HG03280 (cell line): Measurements from ENCODE around the gene KIAA0753.

Experiments used
- ATAC-seq: cut with Tn5 transposase; IDR thresholded peaks from one replicate; pipeline ENCODE4 v1.9.1; 2021; ENCODE audit warnings: mild to moderate bottlenecking, moderate library complexity; ENCODE audit not compliant: unreplicated experiment

Gene KIAA0753

DNA sequence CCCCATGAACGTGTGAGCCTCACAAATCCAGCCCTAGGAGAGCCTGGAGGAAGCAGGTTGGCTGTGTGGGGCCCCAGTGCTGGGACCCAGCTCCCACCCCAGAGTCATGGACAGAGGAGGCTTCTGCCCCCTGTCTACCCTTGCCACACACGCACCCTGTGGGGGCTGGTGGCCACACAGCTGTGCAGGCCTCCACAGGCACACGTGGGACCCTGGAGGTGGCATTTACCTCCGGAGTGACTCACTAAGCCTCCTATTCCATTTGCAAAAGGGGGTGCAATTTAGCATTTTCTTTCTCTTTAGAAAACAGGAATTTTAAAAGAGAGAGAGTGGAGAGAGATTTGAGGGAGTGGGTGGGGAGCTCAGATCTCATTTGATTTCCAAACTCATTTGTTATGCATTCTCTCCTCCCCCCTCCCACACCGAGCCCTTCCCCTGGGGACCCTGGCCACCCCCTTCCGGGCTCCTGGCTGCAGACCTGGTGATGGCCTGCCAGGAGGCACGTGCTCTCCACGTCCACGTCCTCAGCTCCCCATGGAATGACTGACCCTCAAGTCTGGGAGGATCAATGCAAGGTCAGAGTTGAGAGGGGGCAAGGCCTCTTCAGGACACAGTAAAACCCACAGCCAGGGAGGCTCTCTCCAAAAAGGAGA lies 91.0 kb downstream of the KIAA0753 start:
- no peak for ATAC-seq

DNA sequence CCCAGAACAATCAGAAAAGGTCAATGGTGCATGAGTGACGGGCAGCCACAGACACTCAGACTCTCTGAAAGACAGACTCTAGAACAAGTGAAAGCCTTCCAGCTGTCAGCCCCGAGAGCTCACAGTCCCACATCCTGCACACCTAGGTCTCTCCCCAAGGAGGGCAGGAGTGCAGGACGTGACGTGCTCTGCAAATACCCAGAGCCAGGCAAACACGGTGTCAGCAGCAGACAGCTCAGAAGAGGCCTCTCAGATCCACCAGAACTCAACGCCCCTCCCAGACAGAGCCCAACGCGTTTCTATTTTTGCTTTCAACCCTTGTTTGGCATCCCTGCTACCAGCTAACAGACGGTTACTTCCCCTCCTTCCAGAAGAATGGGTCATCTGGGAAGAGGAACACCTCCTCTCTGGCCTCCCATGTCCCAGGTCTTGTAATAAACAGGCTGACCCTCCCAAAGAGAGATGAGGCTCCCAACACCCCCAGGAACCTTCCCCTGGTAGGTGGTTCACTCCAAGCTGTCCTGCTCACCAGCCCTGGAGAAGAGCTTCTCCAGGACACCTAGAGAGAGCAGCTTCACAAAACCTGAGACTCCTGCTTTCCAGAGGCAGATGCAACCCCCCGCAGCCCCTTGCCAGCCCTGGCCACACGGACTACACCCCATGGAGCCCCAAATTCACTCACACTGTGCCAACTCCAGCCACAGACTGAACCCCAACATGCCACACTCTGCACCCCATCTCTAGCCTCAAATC lies 91.8 kb downstream of the KIAA0753 start:
- peak; percentile 48 for ATAC-seq

DNA sequence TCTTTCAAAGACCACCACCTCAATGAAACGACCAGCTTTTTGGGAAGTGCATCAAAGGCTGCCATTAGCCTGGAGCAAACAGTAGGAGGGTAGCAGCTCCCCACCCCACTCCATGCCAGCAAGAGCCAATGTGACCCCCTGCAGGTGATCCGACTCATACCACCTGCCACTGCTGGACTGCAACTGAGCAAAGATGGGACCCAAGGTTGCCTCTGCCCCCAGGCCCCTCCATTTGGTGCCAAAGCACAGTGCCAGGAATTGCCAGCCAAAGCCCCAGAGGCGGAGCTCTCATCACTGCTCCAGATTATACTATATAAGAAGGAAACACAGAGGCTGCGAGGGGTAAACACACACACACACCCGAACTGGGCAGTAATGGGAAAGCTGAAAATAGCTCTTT lies 92.5 kb downstream of the KIAA0753 start:
- ATAC-seq, result no peak

DNA sequence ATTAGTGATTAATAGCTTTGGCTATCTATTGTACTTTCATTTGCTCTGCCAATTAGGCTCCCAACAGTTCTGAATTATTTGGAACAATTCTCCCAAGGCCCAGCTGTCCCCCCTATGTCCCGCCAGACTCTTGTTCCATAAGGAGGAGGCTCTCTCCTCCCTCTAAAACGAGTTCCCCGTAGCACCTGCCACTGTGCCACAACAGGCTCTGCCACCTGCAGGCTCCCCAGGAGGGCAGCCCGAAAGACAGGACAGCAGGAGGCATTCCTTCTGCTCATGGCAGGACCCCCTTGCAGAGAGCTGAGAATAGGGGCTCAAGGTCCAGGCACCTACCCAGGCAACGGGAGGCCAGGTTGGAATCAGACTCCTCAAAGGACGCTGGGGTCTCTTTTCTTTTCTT lies 93.2 kb downstream of the KIAA0753 start:
- ATAC-seq, result no peak

DNA sequence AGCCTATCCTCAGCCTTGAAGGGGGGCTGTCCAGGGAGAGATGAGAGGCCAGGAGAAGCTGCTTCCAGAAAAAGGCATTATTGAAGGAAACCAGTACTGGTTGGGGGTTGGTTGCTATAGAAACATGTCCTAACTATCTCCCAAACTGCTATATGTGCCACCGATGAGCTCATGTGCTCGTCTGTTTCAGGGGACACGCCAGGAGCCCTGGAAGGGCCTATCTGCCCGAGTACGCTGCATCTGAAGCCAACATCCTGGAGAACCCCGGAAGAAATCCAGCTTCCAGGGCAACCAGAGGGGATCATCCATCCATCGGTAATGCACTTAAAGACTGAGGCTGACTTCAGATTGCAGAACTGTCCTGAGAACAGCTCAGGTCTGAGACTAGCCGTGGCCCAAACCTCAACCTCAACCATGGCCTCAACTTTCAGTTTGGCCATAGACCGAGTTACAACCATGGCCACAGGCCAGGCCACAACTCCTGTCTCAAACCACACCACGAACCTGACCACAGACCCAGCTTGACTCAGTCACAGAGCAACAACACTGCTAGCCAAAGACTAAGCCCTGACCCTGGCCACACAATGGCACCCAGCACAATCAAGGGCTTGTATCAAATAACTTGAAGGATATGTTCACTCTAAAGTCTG lies 94.3 kb downstream of the KIAA0753 start:
- ATAC-seq, result no peak

DNA sequence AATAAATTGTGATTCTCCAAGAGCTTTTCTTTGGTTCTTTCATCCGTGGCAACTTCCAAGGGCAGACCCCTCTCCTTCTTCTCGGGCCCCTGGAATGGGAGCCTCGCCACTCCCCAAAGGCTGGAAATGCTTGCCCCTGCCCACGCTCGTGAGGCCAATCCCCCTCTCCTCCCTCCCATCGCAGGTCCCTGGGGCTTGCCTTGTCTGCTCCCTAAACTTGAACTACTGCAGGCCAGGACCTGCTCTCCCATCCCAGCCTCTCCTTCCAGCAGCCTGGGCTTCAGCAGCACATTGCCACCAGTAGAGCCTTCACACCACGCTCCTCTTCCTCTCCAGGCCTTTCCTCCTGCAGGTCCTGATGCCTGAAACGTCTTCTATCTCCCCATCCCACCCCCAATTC lies 95.2 kb downstream of the KIAA0753 start:
- no peak for ATAC-seq

DNA sequence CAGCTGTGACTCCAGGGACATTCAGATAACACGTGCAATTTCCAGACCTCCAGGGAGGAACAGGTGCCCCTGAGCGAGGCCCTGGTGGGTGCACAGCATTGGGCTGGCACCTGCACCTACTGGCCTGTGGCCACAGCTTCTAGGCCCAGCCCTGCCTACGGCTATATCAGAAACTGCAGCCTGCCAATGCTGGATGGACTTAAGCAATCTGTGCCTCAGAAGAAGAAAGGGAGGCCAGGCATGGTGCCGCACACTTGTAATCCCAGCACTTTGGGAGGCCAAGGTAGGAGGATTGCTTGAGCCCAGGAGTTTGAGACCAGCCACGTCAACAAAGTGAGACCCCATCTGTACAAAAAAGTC lies 96.5 kb downstream of the KIAA0753 start:
- ATAC-seq, result no peak

DNA sequence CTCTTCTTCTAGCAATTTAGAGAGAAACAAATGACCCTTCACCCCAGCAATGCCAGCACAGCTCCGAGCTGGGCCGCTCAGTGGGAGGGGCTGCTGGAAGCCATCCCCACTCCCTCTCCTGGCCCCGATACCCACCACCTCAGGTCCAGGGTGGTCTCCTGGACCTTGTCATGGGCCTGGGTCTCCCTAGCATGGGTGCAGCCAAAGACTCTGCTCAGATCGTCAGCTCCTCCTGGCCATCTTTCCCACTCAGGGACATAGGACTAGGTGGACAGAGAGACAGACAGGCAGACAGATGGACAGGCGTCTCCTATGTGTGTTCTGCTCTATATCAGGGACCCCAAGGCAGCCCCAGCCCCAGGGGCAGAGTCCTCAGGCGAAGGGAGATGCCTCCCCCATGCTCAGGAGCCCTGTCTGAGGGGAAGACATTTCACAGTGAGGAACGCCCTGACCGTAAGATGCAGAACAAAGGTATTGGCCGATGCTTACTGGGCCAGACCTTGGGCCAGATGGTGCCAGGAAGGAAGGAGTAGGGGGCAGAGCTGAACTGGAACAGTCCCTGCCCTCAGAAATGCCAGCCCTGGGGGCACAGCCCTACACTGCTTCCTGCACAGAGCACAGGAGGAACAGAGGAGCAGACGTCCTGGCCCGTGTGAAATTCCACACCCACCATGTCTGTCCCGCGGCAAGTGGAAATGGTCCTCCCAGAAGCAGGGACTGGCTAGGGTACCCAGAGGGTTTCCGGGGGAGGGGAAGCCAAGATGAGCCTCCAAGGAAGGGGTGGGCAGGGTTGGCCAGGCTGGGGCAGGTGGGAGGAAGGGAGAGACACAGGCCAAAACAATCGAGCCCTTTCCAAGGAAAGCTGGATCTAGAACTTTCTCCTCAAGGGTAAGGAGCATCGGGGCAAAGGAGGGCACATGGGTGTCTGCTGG lies 97.2 kb downstream of the KIAA0753 start:
- no peak for ATAC-seq

DNA sequence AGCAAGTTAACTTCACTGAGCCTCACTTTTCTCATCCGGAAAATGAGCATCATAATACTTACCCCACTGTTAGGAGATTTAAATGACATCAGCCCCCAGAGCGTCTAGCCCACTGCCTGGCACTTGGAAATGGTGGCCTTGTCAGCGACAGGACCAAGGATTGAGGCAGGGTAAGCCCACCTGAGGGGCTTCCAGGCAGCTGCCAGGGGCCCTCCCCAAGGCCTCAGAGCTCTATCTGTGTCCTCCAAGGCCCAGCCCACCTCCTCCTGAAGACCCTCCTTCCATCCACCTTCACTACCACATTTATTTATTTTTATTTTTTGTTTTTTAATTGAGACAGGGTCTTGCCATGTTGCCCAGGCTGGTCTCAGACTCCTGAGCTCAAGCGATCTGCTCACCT lies 97.9 kb downstream of the KIAA0753 start:
- ATAC-seq, result no peak

DNA sequence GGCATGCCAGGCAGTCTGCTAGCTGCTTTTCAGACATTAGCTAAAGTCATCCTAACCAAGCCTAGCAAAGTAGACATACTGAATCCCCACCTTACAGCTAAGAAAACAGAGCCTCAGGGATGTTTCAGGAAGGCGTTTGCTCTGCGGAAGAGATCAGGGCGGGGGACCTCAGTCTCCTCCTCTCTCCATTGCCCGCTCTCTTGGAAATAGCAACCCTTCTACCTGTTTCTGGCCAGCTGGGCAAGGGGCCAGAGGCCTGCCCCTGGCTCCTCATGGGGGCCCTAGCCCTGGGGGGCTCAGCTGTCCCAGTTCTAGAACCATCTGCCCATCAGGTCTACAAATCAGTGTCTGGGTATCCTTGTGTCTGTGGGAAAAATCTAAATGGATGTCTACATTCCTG lies 98.6 kb downstream of the KIAA0753 start:
- ATAC-seq, result no peak

DNA sequence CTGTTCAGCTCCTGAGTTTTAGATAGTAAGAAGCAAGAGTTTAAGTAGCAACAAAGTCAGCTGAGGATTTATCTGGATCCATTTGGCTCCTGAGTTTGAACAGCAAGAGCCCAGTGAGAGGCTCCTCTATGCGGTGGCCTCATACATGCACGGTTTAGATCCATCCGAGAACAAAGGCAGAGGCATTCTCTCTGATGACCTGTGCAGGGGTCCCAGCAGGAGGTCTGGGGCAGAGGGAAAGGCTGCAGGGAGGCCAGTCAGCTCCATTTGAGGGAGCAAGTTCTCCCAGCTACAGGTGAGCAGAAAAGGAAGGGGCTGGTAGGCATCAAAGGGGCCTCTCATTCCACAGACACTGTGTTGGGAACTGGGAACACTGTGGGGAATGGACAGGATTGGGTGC lies 100.6 kb downstream of the KIAA0753 start:
- no peak for ATAC-seq

DNA sequence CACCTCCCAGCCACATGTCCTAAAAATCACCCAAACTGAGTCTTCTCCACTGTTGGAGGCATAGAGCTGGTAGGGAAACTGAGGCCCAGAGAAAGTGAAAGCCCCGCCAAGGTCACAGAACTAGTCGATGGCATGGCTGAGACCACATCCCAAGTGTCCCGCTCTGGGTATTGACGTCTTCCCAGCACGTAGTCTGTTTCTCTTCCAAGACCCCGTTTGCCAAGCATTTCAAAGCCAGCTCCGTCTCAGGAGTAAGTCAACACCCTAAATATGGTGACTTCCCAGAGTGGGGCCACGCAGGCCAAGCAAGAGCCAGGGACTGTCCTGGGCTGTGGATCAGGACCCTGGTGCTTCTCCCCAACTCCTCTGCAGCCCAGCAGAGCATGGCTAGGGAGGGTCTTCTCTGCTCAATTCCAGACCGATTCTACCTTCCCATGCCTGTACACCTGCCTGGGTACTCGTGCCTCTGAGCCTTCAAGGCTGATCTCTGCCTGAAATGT lies 103.9 kb downstream of the KIAA0753 start:
- no peak for ATAC-seq

DNA sequence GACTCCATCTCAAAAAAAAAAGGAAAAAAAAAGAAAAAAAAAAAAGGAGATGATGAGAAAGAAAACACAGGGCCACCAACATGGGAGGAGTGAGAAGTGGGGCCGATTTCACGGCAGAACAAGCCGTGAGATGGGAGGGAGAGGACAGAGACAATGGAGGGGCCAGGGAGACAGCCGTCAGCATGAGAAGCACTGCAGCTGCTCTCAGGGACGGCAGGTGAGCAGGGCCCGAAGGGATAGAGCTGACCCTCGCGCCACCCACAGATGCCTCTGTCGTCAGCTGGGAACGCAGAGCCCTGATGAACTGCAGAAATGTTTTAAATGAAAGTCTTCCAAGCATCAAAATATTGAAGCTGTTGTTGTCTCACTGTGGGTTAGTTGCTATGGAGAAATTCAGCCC lies 104.5 kb downstream of the KIAA0753 start:
- ATAC-seq, result no peak

DNA sequence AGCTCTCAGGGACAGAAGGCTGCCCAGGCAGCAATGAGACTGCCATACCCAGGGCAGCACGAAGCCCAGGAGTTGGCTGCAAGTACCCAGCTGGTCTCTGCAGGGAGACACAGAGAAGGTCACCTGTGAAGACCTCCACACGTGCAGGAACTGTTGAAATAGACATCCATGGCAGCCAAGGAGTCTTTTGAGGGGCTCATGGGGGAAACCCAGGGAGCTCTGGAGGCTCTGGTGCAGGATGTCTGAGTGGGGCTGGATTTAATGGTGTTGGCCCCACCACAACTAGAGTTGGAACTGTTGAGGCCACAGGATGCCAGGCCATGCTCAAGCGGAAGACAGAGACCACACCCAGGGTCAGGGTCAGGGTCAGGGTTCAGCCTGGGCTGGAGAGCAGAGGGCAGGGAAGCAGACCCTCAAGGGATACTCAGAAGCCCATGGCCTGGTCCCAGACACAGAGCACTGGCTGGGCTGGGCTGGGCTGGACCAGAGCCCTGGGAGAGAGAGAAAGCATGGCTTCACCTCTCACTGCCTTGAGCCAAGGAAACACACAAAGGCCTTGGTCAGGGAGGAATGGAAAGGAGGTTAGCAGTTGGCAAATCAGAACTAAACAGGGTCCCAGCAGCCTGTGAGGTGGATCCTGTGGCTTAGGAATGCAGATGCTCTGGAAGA lies 105.5 kb downstream of the KIAA0753 start:
- no peak for ATAC-seq

DNA sequence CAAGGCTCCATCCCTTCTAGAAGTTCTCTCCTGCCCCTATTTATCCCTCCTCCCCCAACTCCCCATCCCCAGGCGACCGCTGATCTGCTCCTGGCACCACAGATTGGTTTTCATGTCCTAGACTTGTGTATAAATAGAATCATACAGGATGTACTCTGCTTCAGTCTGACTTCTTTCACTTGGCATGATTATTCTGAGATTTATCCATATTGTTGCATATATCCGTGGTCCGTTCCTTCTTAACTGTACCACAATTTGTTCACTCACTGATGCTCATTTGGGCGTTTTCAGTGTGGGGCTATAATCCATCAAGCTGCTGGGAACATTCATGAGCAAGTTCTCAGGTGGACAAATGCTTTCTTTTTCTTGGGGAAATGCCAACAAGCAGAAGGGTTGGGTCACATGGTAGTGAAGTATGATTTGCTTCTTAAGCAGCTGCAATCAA lies 108.0 kb downstream of the KIAA0753 start:
- ATAC-seq, result no peak

DNA sequence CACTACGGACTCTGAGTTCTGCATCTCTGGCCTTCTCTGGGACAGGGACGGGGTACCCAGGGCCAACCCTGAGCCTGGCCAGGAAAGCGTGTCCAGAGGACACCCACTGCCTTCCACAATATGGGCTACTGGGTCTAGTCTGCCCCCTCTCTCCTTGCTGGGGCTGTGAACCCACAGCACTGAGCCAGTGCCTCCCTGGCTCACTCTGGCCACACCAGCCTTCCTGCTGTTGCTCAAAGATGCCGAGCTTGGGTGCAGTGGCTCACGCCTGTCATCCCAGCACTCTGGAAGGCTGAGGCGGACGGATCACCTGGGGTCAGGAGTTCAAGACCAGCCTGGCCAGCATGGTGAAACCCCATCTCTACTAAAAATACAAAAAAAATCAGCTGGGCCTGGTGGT lies 108.9 kb downstream of the KIAA0753 start:
- no peak for ATAC-seq

DNA sequence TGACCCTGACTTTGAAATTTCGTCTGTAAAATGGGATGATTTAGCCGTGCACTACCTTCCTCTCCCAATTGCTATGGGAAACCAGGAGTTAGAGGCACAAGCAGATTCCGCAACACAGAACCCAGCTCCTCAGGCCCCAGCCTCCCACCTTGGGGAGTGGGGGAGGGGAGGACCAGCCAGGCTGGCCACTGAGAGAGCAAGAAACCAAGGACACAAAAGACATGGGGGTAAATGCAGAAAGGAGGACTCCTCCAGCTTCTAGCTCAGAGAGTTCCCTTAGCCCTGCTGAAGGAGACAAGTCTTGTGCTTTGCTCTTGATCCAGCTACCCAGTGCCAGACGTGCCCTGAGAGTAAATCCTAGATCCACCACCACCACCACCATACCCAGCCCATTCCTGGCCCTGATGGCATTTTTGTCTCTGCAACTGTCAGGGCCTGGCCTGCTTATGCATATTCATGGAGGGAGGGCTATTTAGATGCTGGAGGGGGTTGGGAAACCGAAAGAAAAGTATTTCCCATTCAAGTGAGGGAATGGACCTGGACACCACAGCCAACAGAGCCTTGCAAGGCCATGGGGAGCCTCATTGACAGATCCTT lies 110.1 kb downstream of the KIAA0753 start:
- no peak for ATAC-seq

DNA sequence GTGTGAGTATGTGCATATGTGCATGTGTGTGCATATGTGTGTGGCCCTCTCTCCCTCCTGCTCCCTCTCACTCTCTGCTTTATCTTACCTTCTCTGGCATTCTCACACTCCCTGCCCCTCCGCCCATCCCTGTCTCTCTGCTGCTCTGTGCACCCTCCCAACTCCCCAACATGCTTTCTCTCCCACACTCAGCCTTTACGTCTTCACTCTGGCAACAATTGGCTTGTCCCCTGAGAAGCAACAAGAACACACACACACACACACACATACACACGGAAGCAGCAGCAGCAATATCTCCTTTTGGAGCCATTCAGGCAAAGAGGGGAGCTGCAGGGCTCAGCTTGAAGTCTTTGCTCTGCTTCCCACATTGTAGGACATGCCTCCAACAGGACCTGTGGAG lies 112.0 kb downstream of the KIAA0753 start:
- ATAC-seq, result no peak
